LoVo (cell line): Measurements from ENCODE around the gene HYAL1.

ENCODE experiments used
- DNase-seq: peaks from one replicate; pipeline ENCODE4 v3.0.0-alpha.2; 2016; ENCODE audit warnings: low spot score

The HYAL1 gene

DNA sequence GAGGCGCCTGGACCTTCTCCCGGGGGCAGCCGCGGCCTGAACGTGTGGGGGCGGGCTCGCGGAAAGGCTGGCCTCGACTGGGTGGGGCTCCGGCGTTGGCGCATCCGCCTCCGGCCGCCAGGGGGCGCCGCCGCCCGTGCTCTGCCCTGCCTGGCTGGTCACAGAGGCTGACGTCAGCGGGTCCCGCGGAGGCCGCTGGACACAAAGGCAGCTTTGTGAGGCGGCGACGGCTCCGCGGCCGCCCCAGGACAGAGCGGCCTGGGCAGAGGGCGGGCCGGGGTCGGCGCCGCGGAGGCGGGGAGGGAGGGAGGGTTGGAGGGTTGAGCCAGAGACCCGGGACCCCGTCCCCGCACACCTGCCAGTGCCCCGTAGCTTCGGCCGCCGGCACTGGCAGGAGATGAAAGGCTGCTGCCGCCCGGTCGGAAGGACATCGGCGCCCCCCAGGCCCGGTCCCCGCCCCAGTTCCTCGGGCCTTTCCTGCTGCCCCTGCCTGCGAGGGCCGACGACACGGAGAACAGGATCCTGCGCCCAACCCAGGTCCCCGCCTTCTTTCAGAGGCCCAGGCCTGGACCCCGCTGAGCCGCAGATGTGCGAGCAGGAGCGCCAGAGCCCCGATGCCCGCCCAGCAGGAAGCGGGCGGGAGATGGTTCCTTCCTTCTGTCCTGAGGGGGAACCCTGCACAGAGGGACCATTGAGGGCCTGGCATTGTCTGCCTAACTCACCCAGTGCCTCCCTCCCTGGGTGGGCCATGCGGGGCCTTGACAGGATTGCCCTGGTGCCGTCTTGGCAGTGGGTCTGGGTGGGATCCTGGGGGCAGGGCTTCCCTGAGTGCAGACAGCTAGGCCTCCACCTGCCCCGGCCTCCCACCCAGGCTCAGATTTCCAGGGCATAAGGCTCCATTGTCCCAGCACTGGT, 43.1 kb downstream of the HYAL1 start:
- DNase-seq: peak; percentile 91

DNA sequence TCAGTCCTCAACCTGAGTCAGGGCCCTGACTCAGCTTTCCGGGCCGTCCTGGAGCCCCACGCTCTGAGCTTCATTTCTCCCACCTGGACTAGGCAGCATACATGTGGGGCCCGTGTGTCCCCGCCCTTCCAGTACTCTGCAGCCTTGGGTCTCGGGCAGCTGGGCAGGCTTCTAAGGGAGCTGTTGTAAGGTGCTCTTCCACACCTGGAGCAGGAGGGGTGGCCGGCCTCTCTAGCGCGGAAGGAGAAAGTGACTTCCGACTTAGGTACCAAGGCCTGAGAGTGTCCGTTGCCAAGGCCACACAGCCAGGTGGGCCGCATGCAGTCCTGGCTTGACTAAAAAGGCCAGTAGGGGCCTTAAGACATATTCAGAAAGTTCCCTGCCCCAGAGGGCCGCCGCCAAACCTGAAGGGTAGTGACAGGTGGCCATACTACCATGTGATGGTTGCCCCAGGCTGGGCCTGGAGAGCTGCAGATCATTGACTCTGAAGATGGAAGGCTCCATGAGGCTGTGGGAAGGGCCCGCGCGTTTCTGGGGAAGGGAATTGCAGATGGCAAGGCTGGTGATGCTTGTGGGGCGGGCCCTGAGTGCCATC, 43.8 kb downstream of the HYAL1 start:
- DNase-seq: no peak

DNA sequence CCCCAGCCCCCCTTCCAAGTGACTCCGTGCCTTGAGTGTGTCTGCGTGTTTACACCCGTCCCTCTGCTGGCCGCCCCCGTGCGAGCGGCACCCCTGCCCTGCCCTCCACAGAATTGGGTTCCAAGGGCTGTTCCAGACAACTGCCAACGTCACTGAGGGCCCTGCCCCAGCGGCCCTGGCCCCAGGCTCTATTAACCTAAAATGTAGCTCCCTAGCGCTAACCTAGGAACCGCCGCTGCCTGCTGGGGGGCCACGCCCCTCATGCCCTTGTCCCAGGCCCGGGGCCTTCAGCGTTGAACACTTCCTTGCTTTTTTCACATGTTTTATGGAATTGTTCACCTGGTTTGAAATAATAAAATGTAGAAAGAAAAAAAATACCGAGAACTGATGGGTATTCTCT, 44.4 kb downstream of the HYAL1 start:
- DNase-seq: no peak

DNA sequence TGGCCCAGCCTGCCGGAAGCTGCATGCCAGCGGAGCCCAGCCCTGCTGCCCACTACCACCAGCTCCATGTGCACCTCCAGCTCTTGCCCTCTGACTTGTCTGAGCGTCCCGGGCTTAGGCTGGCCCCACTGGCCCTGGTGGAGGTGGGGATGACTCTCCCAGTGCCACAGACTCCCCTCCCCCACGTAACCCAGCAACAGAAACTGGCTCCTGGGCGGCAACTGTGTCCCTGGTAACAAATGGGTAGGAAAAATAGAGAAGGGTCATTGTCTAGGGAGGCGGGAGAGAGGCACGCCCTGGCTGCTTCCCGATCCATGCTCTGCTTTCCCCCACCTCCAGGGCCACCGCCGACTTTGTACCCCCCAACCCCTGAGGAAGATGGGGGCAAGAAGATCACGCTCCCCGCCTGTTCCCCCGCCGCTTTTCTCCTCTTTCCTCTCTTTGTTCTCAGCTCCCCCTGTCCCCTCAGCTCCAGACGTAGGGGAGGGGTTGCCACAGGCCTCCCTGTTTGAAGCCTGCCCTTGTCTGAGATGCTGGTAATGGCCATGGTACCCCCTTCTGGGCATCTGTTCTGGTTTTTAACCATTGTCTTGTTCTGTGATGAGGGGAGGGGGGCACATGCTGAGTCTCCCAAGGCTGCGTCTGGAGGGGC, 45.2 kb downstream of the HYAL1 start:
- no peak for DNase-seq

GRCh38 chr3:50256978-50257890, 46.1 kb downstream of the HYAL1 start:
- DNase-seq: no peak

GRCh38 chr3:50255251-50255615, 48.1 kb downstream of the HYAL1 start:
- no peak for DNase-seq

- no peak for DNase-seq
Measured at GRCh38 chr3:50254577-50255250, 48.7 kb downstream of the HYAL1 start.

DNA sequence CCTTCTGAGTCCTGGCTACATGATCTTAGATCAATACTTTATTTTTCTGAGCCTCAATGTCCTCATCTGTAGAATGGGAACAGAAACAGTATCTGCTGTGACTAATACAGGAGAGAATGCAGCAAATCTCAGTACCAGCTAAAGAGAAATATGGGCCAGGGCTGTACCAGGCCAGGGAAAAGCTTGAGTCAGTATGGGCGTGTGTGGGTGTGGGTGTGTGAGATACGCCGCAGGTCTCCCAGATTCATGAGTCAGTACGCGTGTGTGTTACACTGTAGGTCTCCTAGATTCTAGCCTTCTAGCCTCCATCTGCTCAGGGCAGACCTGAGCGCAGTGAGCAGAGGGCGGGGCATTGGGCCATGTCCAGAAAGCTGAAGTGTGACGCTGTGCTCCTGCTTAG, 52.2 kb downstream of the HYAL1 start:
- DNase-seq: peak; percentile 58

DNA sequence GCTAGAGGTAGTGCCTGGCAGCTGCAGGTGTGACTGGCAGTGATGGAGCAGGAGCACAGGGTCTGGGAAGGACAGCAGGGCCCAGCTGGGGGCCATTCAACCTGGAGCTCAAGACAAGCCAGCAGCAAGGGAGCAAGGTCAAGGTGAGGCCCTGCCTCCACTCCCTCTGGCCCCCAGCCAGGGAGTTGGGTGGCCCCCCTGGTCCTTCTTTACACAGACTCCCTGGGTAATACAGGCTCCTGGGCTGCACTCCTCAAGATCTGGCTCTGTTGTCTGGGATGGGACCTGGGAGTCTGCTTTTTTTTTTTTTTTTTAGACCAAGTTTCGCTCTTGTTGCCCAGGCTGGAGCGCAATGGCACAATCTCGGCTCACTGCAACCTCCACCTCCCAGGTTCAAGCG, 52.9 kb downstream of the HYAL1 start:
- DNase-seq: no peak
